Peyer's patch (tissue), 4 donors: ENCODE data around the gene GOLGA6L9.
"Not testable (repeated sequence)": the region's sequence is repeated elsewhere in the genome, so short reads cannot be mapped to it uniquely, and the experiment has no call there.

Source experiments
- POLR2A ChIP-seq, 2 donors: fragments of 450-650 bp; IDR thresholded peaks; one replicate each; pipeline ENCODE4 v1.5.1; 2017; ENCODE audit warnings: antibody characterized with exemption in 2 of 2, mild to moderate bottlenecking in 2 of 2, moderate library complexity in 2 of 2
- TF ChIP-seq, protein P1 (sequence below), 6 experiments: fragments of 450-650 bp in 4 of 6; fragments of 200-600 bp in 2 of 6; sonication (generic) in 1 of 6; IDR thresholded peaks; one replicate each; pipeline ENCODE4 v1.5.1; 2017 to 2019; ENCODE audit warnings: antibody characterized with exemption in 6 of 6, mild to moderate bottlenecking in 3 of 6, moderate library complexity in 1 of 6

DNA sequence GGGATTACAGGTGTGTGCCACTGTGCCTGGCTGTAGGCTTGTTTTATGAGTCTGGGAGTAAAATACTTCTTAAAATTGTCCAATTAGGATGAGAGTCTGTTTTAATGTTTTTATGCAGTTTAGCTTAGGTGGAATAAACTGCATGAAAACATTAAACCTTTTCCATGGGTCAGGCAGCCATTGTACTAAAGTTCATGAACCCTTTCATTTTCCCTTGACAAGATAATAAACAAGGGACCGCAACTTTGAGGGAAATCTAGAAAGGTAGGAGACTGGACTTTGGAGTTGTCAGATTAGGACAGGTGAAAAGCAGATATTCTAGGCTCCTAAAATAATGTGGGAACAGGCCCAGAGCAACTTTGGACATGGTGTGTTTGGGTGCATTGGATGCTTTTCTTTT, 27.3 kb upstream of the GOLGA6L9 start:
- TF ChIP-seq, protein P1, sequence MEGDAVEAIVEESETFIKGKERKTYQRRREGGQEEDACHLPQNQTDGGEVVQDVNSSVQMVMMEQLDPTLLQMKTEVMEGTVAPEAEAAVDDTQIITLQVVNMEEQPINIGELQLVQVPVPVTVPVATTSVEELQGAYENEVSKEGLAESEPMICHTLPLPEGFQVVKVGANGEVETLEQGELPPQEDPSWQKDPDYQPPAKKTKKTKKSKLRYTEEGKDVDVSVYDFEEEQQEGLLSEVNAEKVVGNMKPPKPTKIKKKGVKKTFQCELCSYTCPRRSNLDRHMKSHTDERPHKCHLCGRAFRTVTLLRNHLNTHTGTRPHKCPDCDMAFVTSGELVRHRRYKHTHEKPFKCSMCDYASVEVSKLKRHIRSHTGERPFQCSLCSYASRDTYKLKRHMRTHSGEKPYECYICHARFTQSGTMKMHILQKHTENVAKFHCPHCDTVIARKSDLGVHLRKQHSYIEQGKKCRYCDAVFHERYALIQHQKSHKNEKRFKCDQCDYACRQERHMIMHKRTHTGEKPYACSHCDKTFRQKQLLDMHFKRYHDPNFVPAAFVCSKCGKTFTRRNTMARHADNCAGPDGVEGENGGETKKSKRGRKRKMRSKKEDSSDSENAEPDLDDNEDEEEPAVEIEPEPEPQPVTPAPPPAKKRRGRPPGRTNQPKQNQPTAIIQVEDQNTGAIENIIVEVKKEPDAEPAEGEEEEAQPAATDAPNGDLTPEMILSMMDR (IDR thresholded peaks at IDR 0.05), result not testable (repeated sequence)
- TF ChIP-seq POLR2A (IDR thresholded peaks at IDR 0.05), result not testable (repeated sequence)
